ENCODE measurements around the gene GRHL3.

DNA sequence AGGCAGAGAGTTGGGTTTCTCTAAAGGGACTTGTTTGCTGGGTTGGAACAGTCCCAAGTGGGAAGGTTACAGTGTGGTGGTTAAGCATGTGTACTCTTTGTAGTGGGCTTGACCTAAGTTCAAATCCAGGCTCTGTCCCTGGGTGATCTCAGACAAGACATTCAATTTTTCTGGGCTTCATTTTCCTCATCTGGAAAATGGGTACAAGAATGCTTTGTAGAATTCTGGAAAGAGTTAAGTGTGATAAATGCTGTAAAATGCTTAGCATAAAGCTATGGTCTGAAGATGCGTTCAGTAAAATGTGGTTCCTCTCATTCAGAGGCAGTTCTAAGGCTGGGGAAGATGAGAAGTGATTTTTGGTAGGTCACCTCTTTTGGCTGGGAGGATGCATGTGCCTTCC lies 805 bp downstream of the GRHL3 start:
- no peak for TF ChIP-seq GATA2 (IDR thresholded peaks at IDR 0.05; ENCODE audit: low read depth, low read length)
- TF ChIP-seq GATA3 (IDR thresholded peaks at IDR 0.05; ENCODE audit: low read depth, low read length): no peak
